GM15510 (cell line): ENCODE measurements around the gene DPP10.

Experiments used
- POLR2A ChIP-seq: IDR thresholded peaks from 3 replicates; pipeline ENCODE4 v1.6.1; 2011; ENCODE audit warnings: borderline replicate concordance; ENCODE audit not compliant: insufficient read length; ENCODE audit errors: extremely low read depth

The DPP10 gene

GRCh38 chr2:114784890-114785583 lies 342.6 kb downstream of the DPP10 start:
- TF ChIP-seq POLR2A = no peak

- TF ChIP-seq POLR2A = no peak
Measured at GRCh38 chr2:114786901-114787300, 344.5 kb downstream of the DPP10 start.

- no peak for TF ChIP-seq POLR2A
Measured at GRCh38 chr2:114787486-114787885, 345.0 kb downstream of the DPP10 start.

- TF ChIP-seq POLR2A = no peak
Measured at GRCh38 chr2:114789989-114790388, 347.5 kb downstream of the DPP10 start.

GRCh38 chr2:114797540-114797939 lies 355.1 kb downstream of the DPP10 start:
- TF ChIP-seq POLR2A = no peak

GRCh38 chr2:114797942-114798341 lies 355.5 kb downstream of the DPP10 start:
- no peak for TF ChIP-seq POLR2A

GRCh38 chr2:114800371-114800770 lies 357.9 kb downstream of the DPP10 start:
- no peak for TF ChIP-seq POLR2A

- no peak for TF ChIP-seq POLR2A
Measured at GRCh38 chr2:114805195-114805594, 362.8 kb downstream of the DPP10 start.

GRCh38 chr2:114810092-114810491 lies 367.7 kb downstream of the DPP10 start:
- TF ChIP-seq POLR2A = no peak

- no peak for TF ChIP-seq POLR2A
Measured at GRCh38 chr2:114812261-114812660, 369.8 kb downstream of the DPP10 start.

- TF ChIP-seq POLR2A = no peak
Measured at GRCh38 chr2:114814355-114814754, 371.9 kb downstream of the DPP10 start.

GRCh38 chr2:114821055-114821454 lies 378.6 kb downstream of the DPP10 start:
- TF ChIP-seq POLR2A = no peak

- TF ChIP-seq POLR2A = no peak
Measured at GRCh38 chr2:114843963-114844362, 401.5 kb downstream of the DPP10 start.

GRCh38 chr2:114857196-114857595 lies 414.8 kb downstream of the DPP10 start:
- no peak for TF ChIP-seq POLR2A

GRCh38 chr2:114859726-114860510 lies 417.5 kb downstream of the DPP10 start:
- no peak for TF ChIP-seq POLR2A

- TF ChIP-seq POLR2A = no peak
Measured at GRCh38 chr2:114862243-114862642, 419.8 kb downstream of the DPP10 start.
